ENCODE data around the gene SETX. TPM values are rescaled to one million over a fixed set of nuclear protein-coding genes. Genes with fewer than 3 reads are reported as not detected.
"Not testable (repeated sequence)": the region's sequence is repeated elsewhere in the genome, so short reads cannot be mapped to it uniquely, and the experiment has no call there.

Gene SETX, protein sequence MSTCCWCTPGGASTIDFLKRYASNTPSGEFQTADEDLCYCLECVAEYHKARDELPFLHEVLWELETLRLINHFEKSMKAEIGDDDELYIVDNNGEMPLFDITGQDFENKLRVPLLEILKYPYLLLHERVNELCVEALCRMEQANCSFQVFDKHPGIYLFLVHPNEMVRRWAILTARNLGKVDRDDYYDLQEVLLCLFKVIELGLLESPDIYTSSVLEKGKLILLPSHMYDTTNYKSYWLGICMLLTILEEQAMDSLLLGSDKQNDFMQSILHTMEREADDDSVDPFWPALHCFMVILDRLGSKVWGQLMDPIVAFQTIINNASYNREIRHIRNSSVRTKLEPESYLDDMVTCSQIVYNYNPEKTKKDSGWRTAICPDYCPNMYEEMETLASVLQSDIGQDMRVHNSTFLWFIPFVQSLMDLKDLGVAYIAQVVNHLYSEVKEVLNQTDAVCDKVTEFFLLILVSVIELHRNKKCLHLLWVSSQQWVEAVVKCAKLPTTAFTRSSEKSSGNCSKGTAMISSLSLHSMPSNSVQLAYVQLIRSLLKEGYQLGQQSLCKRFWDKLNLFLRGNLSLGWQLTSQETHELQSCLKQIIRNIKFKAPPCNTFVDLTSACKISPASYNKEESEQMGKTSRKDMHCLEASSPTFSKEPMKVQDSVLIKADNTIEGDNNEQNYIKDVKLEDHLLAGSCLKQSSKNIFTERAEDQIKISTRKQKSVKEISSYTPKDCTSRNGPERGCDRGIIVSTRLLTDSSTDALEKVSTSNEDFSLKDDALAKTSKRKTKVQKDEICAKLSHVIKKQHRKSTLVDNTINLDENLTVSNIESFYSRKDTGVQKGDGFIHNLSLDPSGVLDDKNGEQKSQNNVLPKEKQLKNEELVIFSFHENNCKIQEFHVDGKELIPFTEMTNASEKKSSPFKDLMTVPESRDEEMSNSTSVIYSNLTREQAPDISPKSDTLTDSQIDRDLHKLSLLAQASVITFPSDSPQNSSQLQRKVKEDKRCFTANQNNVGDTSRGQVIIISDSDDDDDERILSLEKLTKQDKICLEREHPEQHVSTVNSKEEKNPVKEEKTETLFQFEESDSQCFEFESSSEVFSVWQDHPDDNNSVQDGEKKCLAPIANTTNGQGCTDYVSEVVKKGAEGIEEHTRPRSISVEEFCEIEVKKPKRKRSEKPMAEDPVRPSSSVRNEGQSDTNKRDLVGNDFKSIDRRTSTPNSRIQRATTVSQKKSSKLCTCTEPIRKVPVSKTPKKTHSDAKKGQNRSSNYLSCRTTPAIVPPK (N-terminal part only)
- 31.8 and 32.9 TPM in 2 replicates for total RNA-seq (2014; rRNA removed; shearing (Covaris generic))

DNA sequence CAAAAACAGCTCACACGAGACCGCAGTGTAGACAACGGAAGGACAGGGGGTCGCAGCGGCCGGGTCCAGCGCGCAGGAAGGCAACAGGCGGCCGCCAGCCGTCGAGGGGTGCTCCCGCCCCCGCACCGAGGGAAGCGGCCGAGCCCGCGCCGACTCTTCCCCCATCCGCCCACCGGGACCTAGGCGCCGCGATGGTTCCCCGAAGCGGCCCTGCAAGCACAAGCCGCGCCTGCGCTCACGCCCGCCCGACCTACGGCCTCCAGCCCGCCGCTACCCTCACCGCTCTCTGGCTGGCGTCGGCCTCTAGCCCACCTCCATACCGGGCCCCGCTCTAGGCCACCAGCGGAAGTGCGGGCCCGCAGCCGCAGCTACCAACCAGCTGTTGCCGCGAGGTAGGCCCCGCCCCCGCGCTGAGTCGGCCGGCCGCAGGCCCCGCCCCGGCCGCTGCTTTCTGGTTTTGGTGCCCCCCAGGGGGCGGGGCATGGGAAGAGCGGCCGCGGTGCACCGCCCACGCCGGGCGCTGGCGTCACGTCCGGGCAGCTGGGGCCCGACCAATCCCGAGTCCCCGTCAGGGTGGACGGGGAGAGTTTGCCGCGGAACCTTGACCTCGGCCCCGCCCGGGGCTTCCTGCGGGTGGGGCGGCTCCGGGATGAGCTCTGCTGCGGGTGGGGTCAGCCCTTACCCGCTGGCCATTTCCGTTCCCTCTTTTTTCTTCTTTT is at the start of gene SETX:
Gene SETX (minus strand): TSS at position 350 of the 719 bp plus-strand sequence. CDS start 5,558 bp downstream, outside the sequence.
- DNase-seq (ENCODE audit: low read depth) = peak; percentile 95

DNA sequence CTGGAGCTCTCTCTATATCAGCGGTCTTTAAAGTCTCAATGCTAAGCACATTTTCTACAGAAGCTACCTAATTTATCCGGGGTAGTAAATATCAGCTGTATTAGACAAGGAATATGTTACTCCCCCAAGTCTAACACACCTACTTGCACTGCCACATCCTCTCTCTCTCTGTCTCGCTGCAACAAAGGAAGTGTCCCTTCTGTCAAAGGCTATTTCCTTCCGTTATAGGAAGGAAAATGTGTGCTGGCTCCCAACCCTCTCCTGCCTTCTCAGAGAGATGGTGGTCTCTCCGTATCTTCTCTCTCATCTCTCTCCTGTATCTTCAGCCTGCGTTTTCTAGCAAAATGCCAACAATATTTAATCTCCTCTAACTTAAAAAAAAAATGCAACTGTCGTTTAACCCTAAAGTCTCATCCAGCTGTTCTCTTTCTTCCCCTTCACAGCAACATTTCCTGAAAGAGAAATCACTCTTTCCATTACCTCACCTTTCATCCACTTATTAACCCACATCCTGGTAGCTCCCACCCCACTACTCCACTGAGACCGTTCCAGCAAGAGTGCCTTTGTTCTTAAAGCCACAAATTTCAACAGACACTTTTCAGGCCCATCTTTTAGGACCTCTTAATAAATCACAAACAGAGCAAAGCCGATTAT is 49.6 kb upstream of the SETX start:
- DNase-seq (ENCODE audit: low read depth) = no peak

DNA sequence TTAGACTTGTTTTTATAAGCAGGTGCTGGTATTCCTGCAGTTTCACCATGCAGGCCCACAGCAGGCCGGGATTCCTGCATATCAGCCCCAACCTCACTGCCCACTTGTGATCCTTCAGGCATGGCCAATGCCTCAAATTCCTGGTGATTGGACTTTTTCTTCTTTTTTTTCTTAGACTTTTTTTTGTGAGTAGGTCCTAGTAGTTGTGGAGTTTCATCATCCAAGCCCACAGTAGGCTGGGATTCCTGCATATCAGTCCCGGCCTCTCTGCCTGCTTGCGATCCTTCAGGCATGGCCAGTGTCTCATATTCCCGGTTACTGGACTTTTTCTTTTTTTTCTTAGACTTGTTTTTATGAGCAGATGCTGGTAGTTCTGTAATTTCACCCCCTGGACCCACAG is 47.0 kb upstream of the SETX start:
- DNase-seq (ENCODE audit: low read depth) = no peak

DNA sequence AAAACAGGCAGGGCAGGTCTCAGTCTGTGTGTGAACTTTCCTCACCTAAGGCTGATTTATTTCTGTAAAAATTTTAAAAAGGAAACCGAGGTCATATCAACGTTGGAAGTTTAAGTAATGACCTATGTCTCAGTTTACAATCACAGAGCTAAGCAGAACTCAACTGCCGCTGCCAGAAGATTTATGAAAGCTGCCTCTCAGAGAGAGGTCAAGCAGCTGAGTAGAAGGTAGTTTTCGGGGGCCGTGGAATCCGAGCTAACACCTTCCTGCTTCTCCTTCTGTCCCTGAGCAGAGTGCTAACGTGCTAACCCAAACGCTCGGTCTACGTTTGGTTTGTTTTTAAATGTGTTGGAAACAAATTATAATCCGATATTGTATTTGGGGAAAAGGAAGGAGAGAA is 40.8 kb upstream of the SETX start:
- DNase-seq (ENCODE audit: low read depth) = no peak

DNA sequence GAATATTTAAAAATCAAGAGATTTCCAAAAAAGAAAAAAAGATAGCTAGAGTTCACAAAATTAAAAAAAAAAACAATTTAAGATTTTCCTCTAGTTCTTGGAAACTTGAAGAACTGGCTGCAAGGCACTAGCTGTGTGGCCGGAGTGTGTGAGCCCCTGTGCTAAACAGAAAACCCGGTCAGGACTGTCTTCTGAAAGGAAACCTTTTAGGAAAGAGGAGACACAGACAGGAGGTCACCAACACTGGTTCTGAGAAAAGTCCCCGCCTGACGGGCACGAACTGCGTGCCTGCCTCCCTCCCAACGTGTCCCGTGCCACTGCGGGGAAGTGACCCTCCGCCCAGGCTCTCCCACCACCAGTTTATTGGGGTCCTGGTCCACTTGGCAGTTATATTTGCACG is 36.7 kb upstream of the SETX start:
- DNase-seq (ENCODE audit: low read depth) = no peak

DNA sequence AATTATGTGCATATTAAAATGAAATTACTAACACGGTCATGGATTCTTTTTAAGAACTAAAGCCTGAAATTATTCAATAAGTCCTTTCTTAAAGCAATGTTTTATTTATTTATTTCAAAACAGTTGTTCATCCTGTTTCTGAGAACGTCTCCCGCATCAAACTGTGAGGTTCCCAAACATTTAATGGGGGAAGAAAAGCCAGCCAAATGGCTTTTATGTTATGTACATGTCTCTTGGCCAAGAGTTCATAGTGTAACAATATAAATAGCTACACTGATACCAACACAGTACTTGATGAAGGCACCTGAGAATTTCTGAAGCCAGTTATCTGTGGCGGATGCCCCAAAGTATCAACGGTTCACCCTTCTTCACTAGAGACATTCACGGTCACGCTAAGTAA is 36.2 kb upstream of the SETX start:
- DNase-seq (ENCODE audit: low read depth) = no peak

DNA sequence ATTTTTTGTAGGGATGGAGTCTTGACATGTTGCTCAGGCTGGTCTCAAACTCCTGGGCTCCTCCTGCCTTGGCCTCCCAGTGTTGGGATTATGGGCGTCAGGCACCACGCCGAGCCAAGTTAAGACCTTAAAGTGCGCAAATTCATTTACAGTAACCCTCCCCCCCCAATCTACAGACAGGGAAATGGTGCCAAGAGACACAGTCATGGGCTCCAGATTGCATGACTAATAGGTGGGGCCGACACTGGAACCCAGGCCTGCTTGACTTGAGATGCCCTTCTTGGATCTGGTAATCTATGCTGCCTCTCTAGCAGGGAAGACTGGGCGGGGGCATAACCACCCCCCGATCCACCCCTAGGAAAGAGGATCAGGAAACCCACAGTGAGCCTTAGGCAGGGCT is 32.3 kb upstream of the SETX start:
- DNase-seq (ENCODE audit: low read depth) = no peak

DNA sequence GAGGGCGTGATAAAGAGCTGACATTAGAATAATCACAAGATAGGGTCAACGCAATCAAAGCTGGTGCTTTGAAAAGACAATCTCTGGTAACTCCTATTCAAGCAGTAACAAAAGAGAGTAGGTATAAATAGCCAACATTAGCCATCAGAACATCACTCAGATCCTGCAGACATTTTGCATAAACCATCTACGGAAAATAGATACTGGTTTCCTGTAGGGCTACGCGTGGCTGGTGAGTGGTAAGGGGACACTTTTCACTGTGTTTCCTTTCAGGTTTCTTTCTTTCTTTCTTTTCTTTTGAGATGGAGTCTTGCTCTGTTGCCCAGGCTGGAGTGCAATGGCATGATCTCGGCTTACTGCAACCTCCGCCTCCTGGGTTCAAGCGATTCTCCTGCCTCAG is 29.6 kb upstream of the SETX start:
- no peak for DNase-seq (ENCODE audit: low read depth)

DNA sequence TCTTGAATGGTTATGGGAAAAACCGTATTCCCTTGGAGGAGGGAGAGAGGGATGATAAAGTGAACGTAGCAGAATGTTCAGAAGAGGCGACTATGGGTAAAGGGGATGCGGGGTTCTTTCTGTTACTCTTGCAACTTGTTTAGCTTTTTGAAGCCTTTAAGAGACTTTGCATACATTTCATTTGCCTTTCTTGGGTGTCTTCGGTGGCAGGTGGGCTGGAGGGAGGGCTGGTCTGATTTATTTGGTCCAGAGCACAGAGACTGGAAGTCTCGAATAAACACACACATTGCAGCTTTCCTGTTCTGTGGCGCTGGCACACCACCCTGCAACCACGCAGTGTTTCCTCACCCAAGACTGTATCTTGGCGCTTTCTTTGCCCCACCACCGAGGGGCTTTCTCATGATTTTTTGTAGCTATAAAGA is 28.7 kb upstream of the SETX start:
- no peak for DNase-seq (ENCODE audit: low read depth)

DNA sequence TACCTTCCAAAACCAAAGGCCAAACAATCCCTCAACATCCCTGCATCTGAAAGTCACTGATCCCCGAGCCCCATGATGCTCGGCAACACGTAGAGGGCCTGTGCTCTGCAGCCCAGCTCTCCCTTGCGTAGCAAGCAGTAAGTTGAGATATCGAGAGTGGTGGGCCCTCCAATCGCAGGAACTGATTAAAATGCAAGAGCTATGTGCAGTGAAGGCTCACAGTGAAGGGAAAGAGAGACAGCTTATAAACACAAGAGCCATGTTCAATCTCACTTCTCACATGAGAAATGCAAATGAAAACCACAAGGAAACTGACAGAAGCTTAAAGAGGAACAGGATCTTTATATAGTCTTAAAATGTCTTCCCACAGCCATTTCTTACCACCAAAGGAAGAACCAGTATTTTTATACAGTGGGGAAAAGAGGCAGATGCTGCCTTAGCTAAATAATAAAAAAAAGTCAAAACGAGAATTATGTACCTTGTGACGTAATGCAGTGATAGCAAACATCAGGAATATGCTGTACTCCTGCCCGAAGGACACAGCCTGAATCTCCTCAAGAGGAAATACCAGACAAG is 27.3 kb upstream of the SETX start:
- no peak for DNase-seq (ENCODE audit: low read depth)

DNA sequence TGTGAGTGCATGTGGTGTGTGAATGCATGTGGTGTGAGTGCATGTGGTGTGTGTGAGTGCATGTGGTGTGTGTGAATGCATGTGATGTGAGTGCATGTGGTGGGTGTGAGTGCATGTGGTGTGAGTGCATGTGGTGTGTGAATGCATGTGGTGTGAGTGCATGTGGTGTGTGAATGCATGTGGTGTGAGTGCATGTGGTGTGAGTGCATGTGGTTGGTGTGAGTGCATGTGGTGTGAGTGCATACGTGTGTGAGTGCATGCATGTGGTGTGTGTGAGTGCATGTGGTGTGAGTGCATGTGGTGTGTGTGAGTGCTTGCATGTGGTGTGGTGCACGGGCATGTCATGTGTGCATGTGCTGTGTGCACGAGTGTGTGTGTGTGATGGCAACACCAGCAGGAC is 23.6 kb upstream of the SETX start:
- not testable (repeated sequence) for DNase-seq (ENCODE audit: low read depth)

DNA sequence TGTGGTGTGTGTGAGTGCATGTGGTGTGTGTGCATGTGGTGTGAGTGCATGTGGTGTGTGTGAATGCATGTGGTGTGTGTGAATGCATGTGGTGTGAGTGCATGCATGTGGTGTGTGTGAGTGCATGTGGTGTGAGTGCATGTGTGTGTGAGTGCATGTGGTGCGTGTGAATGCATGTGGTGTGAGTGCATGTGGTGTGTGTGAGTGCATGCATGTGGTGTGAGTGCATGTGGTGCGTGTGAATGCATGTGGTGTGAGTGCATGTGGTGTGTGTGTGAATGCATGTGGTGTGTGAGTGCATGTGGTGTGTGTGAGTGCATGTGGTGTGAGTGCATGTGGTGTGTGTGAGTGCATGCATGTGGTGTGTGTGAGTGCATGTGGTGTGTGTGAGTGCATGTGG is 23.0 kb upstream of the SETX start:
- DNase-seq (ENCODE audit: low read depth) = not testable (repeated sequence)

DNA sequence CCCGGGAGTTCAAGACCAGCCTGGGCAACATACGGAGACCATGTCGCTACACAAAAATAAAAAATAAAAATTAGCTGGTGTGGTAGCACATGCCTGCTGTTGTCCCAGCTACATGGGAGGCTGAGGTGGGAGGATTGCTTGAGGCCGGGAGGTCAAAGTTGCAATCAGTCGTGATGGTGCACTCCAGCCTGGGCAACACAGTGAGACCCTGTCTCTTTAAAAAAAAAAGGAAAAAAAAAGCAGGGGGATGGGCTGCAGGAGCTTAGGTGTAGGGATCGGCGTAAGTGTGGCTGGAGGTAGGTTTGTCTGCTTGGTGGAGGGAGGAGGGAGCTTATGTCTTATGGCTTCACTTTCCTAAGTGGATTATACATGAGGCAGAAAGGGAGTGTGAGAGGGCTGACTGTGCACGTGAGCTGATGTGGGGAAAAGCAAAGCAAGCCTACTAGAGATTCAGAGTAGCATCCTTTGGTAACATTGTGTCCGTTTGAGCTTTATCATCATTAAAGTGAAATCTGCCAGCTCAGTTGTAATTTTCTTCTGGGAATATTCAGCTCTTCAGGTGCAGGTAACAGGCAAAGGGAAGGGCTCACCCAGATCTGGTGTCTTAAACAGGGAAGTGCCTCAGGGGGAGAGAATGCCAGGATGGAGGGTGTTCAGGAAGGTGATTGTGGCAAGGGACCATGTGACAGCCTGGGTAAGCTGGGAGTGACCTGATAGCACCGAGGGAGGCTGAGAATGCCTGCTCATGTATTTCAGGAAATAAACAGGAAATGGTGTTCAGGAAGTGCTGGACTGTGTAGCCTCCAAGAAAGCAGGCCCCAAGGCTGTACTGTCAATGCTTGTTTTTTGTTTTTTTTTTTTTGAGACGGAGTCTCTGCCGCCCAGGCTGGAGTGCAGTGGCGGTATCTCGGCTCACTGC is 17.6 kb upstream of the SETX start:
- DNase-seq (ENCODE audit: low read depth) = peak; percentile 26

DNA sequence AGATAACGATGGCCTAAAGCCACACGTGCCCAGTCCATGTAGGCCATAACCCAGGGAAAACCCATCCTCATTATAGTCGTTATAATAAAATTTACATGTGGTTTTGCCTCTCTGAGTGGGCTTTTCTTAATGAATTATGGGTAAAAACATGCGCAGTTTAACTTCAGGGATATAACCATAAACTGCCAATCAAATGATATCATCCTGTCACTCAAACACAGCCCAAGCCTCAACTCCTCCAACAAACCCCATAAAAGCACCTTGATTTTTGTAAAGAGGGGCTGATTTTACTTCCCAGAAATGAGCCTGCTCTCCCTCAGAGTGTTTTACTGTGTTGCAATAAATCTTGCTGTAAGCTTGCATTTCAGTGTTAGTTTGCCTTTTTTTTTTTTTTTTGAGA is 15.8 kb upstream of the SETX start:
- DNase-seq (ENCODE audit: low read depth) = no peak

DNA sequence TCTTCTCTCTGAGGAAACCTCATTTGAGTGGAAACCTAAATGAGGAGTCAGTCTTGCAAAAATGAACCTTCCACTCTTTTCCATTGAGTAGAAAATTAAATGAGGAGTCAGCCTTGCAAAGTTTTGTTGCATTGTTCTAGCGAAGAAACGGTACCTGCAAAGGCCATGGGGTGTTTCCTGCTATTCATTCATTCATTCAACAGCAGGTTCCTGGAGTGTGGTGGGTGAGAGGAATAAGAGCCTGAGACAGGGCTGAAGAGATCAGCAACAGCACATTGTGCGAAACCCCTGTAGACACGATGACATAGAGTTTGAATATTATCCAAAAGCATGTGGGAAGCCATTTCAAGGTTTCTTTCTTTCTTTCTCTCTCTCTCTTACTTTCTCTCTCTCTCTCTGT is 14.6 kb upstream of the SETX start:
- no peak for DNase-seq (ENCODE audit: low read depth)

DNA sequence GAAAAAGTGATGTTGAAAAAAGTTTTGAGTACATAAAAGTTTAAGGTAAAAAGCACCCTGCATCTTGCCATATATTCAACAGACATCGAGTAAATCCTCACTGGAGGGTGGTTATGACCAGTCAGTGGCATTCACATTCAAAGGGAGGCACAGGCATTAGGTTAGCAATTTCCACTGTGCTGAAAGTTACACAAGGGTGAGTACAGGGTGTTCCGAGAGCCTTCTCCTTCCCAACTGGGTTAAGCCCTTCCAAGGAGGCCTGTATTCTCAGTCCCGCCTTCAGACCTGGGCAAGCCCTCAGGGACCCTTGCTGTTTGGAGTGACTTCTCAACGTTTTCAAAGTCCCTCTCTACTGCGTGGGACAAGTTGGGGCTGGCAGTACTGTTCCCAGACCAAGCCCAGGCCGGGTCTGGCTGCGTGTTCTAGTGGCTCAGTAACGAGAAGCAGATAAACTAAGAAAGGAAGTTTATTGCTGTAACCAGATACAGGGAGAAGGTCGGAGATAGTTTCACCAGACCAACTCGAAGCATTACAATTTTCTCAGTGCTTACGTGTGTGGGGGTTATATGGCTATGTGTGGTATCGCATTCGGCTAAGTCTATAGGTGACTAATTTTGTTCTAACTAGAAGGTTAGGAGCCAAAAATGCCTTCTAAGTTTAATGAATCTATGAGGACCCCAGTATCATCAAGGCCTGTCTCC is 13.0 kb upstream of the SETX start:
- no peak for DNase-seq (ENCODE audit: low read depth)

DNA sequence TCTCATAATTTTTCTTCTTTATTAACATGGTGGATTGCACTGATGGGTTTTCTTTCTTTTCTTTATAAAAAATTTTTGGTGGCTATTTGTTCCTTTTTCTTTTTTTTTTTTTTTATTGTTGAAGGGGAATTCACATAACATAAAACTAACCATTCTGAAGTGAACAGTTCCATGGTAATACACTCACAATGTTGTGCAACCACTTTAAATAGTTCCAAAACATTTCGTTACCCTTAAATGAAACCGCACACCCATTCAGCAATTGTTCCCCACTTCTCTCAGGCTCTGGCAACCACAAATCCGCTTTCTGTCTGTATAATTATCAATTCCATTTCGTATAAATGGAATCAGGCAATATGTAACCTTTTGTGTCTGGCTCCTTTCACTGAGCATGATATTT is 11.7 kb upstream of the SETX start:
- no peak for DNase-seq (ENCODE audit: low read depth)

DNA sequence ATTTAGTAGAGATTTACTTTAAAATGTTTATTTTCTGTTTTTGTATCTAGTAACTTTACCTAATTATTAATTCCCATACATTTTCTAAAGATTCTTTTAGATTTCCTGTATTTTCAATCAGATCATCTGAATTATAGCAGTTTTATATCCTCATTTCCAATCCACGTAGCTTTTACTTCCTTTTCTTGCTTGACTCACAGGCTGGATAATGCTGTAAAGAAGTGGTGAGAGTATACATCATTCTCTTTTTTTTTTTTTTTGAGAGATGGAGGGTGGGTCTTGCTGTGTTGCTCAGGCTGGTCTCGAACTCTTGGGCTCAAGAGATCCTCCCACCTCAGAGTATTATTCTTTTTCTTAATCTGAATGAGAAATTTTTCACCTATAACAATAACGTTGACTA is 11.2 kb upstream of the SETX start:
- DNase-seq (ENCODE audit: low read depth) = no peak

DNA sequence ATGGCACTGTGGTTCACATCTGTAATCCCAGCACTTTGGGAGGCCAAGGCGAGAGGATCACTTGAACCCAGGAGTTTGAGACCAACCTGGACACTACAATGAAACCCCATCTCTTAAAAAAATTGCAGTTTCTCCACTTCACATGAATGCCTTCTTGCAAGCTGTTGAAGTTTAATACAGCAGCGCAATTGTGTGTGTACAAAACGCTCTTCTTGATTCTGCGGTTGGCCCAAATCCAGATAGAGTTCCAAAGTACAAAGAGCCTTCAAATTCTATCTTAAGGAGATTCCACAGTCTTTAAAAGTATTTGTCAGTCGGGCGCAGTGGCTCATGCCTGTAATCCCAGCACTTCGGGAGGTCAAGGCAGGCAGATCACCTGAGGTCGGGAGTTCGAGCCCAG is 9.3 kb upstream of the SETX start:
- no peak for DNase-seq (ENCODE audit: low read depth)

All from RPMI7951 (cell line).